SU-DHL-6 (cell line): ENCODE measurements around the gene CACNA2D4.

Experiments
- H2AFZ ChIP-seq: fragments of 200-600 bp; sonication (generic); 2 replicates; pipeline ENCODE4 v1.6.1; 2014; ENCODE audit warnings: low read depth, mild to moderate bottlenecking, moderate library complexity, mixed read lengths, antibody characterized with exemption, low read length; ENCODE audit not compliant: severe bottlenecking
- H3F3A ChIP-seq: fragments of 200-600 bp; shearing (Covaris generic); 2 replicates; pipeline ENCODE4 v1.6.0; 2016; ENCODE audit warnings: antibody characterized with exemption, mild to moderate bottlenecking; ENCODE audit not compliant: insufficient read depth
- H3K27ac ChIP-seq: fragments of 200-600 bp; sonication (generic); 2 replicates; pipeline ENCODE4 v1.5.1; 2016; ENCODE audit warnings: low read depth, mild to moderate bottlenecking, low read length, moderate library complexity, mixed read lengths
- H3K27me3 ChIP-seq: fragments of 200-600 bp; sonication (generic), shearing (Covaris generic); 2 replicates; pipeline ENCODE4 v1.6.0; 2014; ENCODE audit warnings: mild to moderate bottlenecking, low read length
- H3K36me3 ChIP-seq: fragments of 200-600 bp; sonication (generic); 2 replicates; pipeline ENCODE4 v1.6.1; 2014; ENCODE audit warnings: mild to moderate bottlenecking, low read length, mixed read lengths
- H3K4me2 ChIP-seq: fragments of 300-600, 200-600 bp; shearing (Covaris generic), sonication (generic); 2 replicates; pipeline ENCODE4 v1.6.0; 2014; ENCODE audit warnings: low read length, low read depth, mild to moderate bottlenecking; ENCODE audit not compliant: poor library complexity, severe bottlenecking
- H3K4me3 ChIP-seq: fragments of 200-600 bp; sonication (generic); 2 replicates; pipeline ENCODE4 v1.5.1; 2014; ENCODE audit warnings: antibody characterized with exemption, low read length, mild to moderate bottlenecking, mixed read lengths; ENCODE audit not compliant: insufficient read depth, poor library complexity, severe bottlenecking
- H3K79me2 ChIP-seq: fragments of 200-600 bp; sonication (generic); 2 replicates; pipeline ENCODE4 v1.6.1; 2014; ENCODE audit warnings: mild to moderate bottlenecking, low read length, moderate library complexity; ENCODE audit not compliant: insufficient read depth
- H3K9ac ChIP-seq: fragments of 200-600 bp; sonication (generic); 2 replicates; pipeline ENCODE4 v1.7.0; 2014; ENCODE audit warnings: mild to moderate bottlenecking, low read length
- H3K9me2 ChIP-seq: fragments of 200-600 bp; sonication (generic); replicated peaks from 2 replicates; pipeline ENCODE4 v1.6.1; 2014; ENCODE audit warnings: low read length; ENCODE audit not compliant: insufficient read depth
- H3K9me3 ChIP-seq: fragments of 200-600 bp; sonication (generic); 2 replicates; pipeline ENCODE4 v1.6.1; 2014; ENCODE audit warnings: low read length, mixed read lengths; ENCODE audit not compliant: insufficient read depth
- H4K20me1 ChIP-seq: fragments of 200-600 bp; sonication (generic); 2 replicates; pipeline ENCODE4 v1.6.1; 2014; ENCODE audit warnings: low read depth, mild to moderate bottlenecking, antibody characterized with exemption, low read length, moderate library complexity, mixed read lengths
- CTCF ChIP-seq: fragments of 200-600 bp; sonication (generic); IDR thresholded peaks from one replicate; pipeline ENCODE4 v1.5.1; 2017; ENCODE audit warnings: antibody characterized with exemption, mild to moderate bottlenecking, low read length, moderate library complexity; ENCODE audit not compliant: insufficient read depth, poor library complexity, severe bottlenecking
- EZH2phosphoT487 ChIP-seq: fragments of 200-600 bp; sonication (generic), shearing (Covaris generic); conservative IDR thresholded peaks from 2 replicates; pipeline ENCODE4 v1.6.1; 2018; ENCODE audit warnings: mild to moderate bottlenecking, antibody characterized with exemption, low read length, moderate library complexity, mixed read lengths

Gene CACNA2D4

GRCh38 chr12:1838994-1839365 is 79.5 kb downstream of the CACNA2D4 start:
- Histone ChIP-seq H3K4me3 (no peak overlapping the region), H3K4me2 (no peak overlapping the region), H3K36me3 (no peaks in the 10 kb centered on the region), H3K27me3 (no peaks in the 10 kb centered on the region), H3K9ac (no peak overlapping the region), H4K20me1 (no peaks in the 10 kb centered on the region), H3K9me2 (no peaks in the 10 kb centered on the region), H3F3A (no peaks in the 10 kb centered on the region), H2AFZ (no peak overlapping the region), H3K79me2 (no peaks in the 10 kb centered on the region), H3K9me3 (no peaks in the 10 kb centered on the region), H3K27ac (no peak overlapping the region)
- TF ChIP-seq EZH2phosphoT487 = no peak
- TF ChIP-seq CTCF = no peak

DNA sequence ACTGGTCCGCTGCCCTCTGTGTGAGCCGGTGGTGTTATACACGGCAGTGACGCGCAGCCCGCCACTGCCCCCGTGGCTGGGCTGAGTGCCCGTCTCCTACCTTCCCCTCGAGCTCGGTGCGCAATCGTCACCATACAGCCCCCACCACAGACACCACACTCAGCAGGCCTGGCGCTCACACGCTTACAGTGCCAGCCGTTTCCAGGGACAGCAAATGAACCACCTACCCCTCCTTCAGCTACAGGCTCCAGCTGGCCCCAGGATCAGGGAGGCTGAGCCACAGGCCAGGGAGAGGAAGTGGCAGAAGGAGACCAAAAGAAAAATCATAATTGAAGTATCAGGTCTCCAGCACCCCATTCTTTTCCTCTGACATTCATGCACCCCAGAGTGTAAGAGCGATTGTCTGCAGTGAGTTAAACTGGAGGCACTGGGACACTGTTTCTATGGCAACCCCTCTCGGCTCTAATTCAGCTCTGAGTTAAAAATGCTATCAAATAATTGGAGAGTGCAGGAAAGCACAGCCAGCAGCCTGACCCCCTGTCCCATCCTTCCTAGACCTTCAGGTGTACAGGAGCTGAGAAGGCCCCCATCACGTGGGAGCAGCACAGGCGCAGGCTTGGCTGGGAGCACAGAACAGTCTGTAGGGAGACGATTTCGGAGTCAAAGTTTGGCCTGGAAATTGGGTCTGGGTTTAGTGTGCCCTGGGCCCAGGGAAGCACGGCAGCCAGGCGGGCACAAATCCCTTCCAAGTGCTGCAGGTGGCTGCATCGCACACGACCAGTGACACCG is 80.1 kb downstream of the CACNA2D4 start:
- H3K4me3 ChIP-seq = no peak overlapping the region
- H4K20me1 ChIP-seq = no peaks in the 10 kb centered on the region
- no peak overlapping the region for H2AFZ ChIP-seq
- no peaks in the 10 kb centered on the region for H3K79me2 ChIP-seq
- no peaks in the 10 kb centered on the region for H3K9me3 ChIP-seq
- H3K27me3 ChIP-seq = no peaks in the 10 kb centered on the region
- H3K36me3 ChIP-seq = no peaks in the 10 kb centered on the region
- no peak overlapping the region for H3K27ac ChIP-seq
- no peaks in the 10 kb centered on the region for H3K9me2 ChIP-seq
- H3K9ac ChIP-seq = no peak overlapping the region
- H3F3A ChIP-seq = no peaks in the 10 kb centered on the region
- TF ChIP-seq CTCF = no peak
- no peak for TF ChIP-seq EZH2phosphoT487
- no peak overlapping the region for H3K4me2 ChIP-seq

- H3K27ac ChIP-seq = no peak overlapping the region
- no peaks in the 10 kb centered on the region for H4K20me1 ChIP-seq
- H3K9ac ChIP-seq = no peak overlapping the region
- no peak overlapping the region for H2AFZ ChIP-seq
- H3K9me3 ChIP-seq = no peaks in the 10 kb centered on the region
- no peaks in the 10 kb centered on the region for H3K27me3 ChIP-seq
- no peak overlapping the region for H3K4me2 ChIP-seq
- no peak overlapping the region for H3K4me3 ChIP-seq
- H3K9me2 ChIP-seq = no peaks in the 10 kb centered on the region
- H3K36me3 ChIP-seq = no peaks in the 10 kb centered on the region
- TF ChIP-seq EZH2phosphoT487 (no peak), CTCF (no peak)
- no peaks in the 10 kb centered on the region for H3K79me2 ChIP-seq
- no peaks in the 10 kb centered on the region for H3F3A ChIP-seq
Observed at GRCh38 chr12:1837541-1838204, 80.8 kb downstream of the CACNA2D4 start.
